GM12892 (cell line): ENCODE measurements around the gene GOLGA8O.
"Not testable (repeated sequence)": the region's sequence is repeated elsewhere in the genome, so short reads cannot be mapped to it uniquely, and the experiment has no call there.

Experiments
- POLR2A ChIP-seq: IDR thresholded peaks from 2 replicates; pipeline ENCODE4 v1.6.1; 2011; ENCODE audit warnings: low read depth, low read length, control low read depth
- POLR2AphosphoS5 ChIP-seq: IDR thresholded peaks from 2 replicates; pipeline ENCODE4 v1.6.1; 2011; ENCODE audit warnings: low read depth, low read length, control low read depth
- TAF1 ChIP-seq: IDR thresholded peaks from 2 replicates; pipeline ENCODE4 v1.6.1; 2011; ENCODE audit warnings: low read depth, mild to moderate bottlenecking, control low read depth, low read length, borderline replicate concordance

DNA sequence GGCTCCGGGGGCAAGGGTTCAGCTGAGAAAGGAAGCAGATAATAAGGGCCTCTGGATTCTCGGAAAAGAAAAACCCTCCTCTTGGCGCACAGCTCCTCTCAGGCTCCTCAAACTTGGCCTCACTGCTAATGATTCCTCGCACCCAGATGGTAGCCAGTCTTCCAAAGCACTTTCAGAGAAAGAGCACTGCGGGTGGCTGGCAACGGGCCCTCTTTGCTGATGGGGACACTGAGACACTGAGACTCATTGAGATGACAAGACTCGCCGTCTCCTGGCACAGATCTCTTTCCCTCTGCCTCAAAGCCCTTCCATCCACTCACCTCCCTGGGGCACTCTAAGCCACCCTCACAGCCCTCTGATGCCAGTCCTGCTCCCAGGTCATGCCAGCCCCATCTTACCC, 58.9 kb downstream of the GOLGA8O start:
- not testable (repeated sequence) for TF ChIP-seq POLR2AphosphoS5, POLR2A, TAF1
